Vagina (tissue), 2 donors: ENCODE data around the gene SDK2. TPM values are rescaled to one million over a fixed set of nuclear protein-coding genes. Genes with fewer than 3 reads are reported as not detected.
"Not testable (repeated sequence)": the region's sequence is repeated elsewhere in the genome, so short reads cannot be mapped to it uniquely, and the experiment has no call there.

Experiments used
- DNase-seq, 2 donors: peaks; one replicate each; pipeline ENCODE4 v3.0.0-alpha.2; 2017; ENCODE audit errors: extremely low spot score in 2 of 2
- H3K27ac ChIP-seq: fragments of 200-600 bp; sonication (generic); one replicate; pipeline ENCODE4 v1.5.1; 2019
- H3K27me3 ChIP-seq: fragments of 200-600 bp; sonication (generic); one replicate; pipeline ENCODE4 v1.5.1; 2019
- H3K36me3 ChIP-seq, 2 donors: fragments of 200-600 bp; sonication (generic); one replicate each; pipeline ENCODE4 v1.5.1; 2017 to 2019
- H3K4me1 ChIP-seq: fragments of 200-600 bp; sonication (generic); one replicate; pipeline ENCODE4 v1.5.1; 2019
- H3K4me3 ChIP-seq, 2 donors: fragments of 200-600 bp; sonication (generic); 1 replicate in 1 of 2; 2 replicates in 1 of 2; pipeline ENCODE4 v1.5.1; 2016 to 2019
- H3K9me3 ChIP-seq: fragments of 200-600 bp; sonication (generic); one replicate; pipeline ENCODE4 v1.5.1; 2019
- POLR2A ChIP-seq, 2 donors: fragments of 450-650 bp; IDR thresholded peaks; one replicate each; pipeline ENCODE4 v1.6.1; 2017; ENCODE audit warnings: antibody characterized with exemption in 2 of 2, mild to moderate bottlenecking in 2 of 2, moderate library complexity in 2 of 2
- POLR2AphosphoS5 ChIP-seq, 2 donors: sonication (generic); formaldehyde crosslinking; IDR thresholded peaks; one replicate each; pipeline ENCODE4 v1.9.0; 2017; ENCODE audit warnings: antibody characterized with exemption in 2 of 2, mild to moderate bottlenecking in 2 of 2, low read depth in 1 of 2; ENCODE audit not compliant: insufficient read depth in 1 of 2
- intact Hi-C: fragments of 100-400 bp; cut with DNase I; formaldehyde crosslinking; loops from one replicate; pipeline ENCODE4 v1.15.1; 2023
- total RNA-seq: library from RNA; depleted of rRNA; stranded (reverse); fragments of >200 nt; gene quantifications from one replicate; pipeline ENCODE4 v1.2.3, GENCODE V29; 2016
- TF ChIP-seq, protein P1 (sequence below), 3 experiments: fragments of 450-650 bp in 2 of 3; fragments of 200-600 bp in 1 of 3; sonication (generic) in 1 of 3; IDR thresholded peaks; one replicate each; pipeline ENCODE4 v1.5.1; 2017 to 2019; ENCODE audit warnings: antibody characterized with exemption in 3 of 3, mild to moderate bottlenecking in 2 of 3, moderate library complexity in 2 of 3

Gene SDK2
- total RNA-seq, 1 donor from 2014 or later, result 1.7 TPM

DNA sequence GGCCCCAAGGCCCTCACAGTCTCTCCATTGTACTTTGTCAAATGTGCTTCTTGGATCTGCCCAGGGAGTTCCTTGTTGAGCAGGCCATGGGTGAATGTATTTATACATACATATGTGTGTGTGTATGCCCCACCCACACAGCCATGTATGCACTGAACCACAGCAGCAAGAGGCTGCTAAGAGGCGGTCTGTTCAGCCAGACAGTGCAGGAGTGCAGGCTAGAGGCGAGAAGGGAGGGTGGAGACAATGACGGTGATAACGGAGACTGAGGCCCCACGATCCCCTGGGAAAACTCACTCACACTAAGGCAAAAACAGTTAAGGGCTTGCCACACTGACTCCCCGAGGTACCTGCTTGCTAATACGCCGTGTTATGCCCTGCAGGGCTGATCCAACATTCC lies 181.4 kb downstream of the SDK2 start:
- intact Hi-C loops, result no loop called here
- no peak for TF ChIP-seq POLR2AphosphoS5 (IDR thresholded peaks at IDR 0.05; ENCODE audit: insufficient read depth in 1 of 2, low read depth in 1 of 2)
- TF ChIP-seq, protein P1, sequence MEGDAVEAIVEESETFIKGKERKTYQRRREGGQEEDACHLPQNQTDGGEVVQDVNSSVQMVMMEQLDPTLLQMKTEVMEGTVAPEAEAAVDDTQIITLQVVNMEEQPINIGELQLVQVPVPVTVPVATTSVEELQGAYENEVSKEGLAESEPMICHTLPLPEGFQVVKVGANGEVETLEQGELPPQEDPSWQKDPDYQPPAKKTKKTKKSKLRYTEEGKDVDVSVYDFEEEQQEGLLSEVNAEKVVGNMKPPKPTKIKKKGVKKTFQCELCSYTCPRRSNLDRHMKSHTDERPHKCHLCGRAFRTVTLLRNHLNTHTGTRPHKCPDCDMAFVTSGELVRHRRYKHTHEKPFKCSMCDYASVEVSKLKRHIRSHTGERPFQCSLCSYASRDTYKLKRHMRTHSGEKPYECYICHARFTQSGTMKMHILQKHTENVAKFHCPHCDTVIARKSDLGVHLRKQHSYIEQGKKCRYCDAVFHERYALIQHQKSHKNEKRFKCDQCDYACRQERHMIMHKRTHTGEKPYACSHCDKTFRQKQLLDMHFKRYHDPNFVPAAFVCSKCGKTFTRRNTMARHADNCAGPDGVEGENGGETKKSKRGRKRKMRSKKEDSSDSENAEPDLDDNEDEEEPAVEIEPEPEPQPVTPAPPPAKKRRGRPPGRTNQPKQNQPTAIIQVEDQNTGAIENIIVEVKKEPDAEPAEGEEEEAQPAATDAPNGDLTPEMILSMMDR (IDR thresholded peaks at IDR 0.05), result no peak
- no peak for TF ChIP-seq POLR2A (IDR thresholded peaks at IDR 0.05)
- Histone ChIP-seq H3K9me3 (no peaks in the 10 kb centered on the region), H3K27me3 (no peaks in the 10 kb centered on the region), H3K4me1 (no peaks in the 10 kb centered on the region), H3K36me3 (no peaks in the 10 kb centered on the region), H3K4me3 (no peak overlapping the region), H3K27ac (no peak overlapping the region)
- DNase-seq, result no peak

DNA sequence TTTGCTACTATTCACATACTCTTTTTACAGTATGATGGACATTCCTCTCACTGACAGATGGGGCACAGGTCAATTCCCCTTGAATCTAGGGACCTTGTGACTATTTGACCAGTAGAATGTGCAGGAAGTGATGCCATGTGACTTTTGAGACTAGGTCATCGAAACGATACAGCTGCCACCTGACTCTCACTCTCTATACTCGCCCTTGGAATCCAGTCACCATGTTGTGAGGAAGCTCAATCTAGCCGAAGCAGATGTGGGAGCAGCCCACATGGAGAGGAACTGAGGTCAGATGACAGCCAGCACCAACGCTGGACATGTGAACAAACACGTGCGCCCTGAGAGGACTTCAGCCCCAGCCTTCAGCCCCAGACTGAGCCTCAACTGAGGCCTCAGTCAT lies 184.3 kb downstream of the SDK2 start:
- no peaks in the 10 kb centered on the region for H3K9me3 ChIP-seq
- DNase-seq, result no peak
- TF ChIP-seq POLR2A (IDR thresholded peaks at IDR 0.05) (no peak), POLR2AphosphoS5 (IDR thresholded peaks at IDR 0.05; ENCODE audit: insufficient read depth in 1 of 2, low read depth in 1 of 2) (no peak)
- TF ChIP-seq, protein P1 (IDR thresholded peaks at IDR 0.05), result no peak
- H3K36me3 ChIP-seq, result no peaks in the 10 kb centered on the region
- no peaks in the 10 kb centered on the region for H3K4me1 ChIP-seq
- intact Hi-C loops, result no loop called here
- H3K27me3 ChIP-seq, result no peaks in the 10 kb centered on the region
- no peak overlapping the region for H3K4me3 ChIP-seq
- no peak overlapping the region for H3K27ac ChIP-seq

DNA sequence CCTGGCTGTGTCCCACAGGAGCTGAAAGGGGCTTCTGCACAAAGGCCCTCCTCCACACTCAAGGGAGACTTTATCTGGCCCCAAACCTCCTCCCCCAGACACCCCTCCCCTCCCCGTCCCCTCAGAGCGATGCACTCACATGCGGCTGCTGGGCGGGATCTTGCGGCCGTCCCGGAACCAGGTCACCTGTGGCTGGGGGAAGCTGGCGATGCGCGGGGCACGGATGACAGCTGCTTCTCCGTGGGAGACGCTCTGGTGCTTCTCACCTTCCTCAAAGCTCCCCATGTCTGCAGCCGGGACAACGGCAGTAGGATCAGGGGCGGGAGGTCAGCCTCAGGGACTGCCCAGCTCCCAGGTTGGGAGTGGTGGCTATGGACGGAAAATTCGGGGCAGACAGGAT lies 188.5 kb downstream of the SDK2 start:
- no peaks in the 10 kb centered on the region for H3K36me3 ChIP-seq
- no peak for DNase-seq
- H3K27ac ChIP-seq, result no peak overlapping the region
- intact Hi-C loops, result no loop called here
- H3K4me3 ChIP-seq, result no peak overlapping the region
- H3K9me3 ChIP-seq, result no peaks in the 10 kb centered on the region
- no peaks in the 10 kb centered on the region for H3K27me3 ChIP-seq
- H3K4me1 ChIP-seq, result no peaks in the 10 kb centered on the region
- TF ChIP-seq, protein P1 (IDR thresholded peaks at IDR 0.05), result no peak
- TF ChIP-seq POLR2A (IDR thresholded peaks at IDR 0.05) (no peak), POLR2AphosphoS5 (IDR thresholded peaks at IDR 0.05; ENCODE audit: insufficient read depth in 1 of 2, low read depth in 1 of 2) (no peak)

DNA sequence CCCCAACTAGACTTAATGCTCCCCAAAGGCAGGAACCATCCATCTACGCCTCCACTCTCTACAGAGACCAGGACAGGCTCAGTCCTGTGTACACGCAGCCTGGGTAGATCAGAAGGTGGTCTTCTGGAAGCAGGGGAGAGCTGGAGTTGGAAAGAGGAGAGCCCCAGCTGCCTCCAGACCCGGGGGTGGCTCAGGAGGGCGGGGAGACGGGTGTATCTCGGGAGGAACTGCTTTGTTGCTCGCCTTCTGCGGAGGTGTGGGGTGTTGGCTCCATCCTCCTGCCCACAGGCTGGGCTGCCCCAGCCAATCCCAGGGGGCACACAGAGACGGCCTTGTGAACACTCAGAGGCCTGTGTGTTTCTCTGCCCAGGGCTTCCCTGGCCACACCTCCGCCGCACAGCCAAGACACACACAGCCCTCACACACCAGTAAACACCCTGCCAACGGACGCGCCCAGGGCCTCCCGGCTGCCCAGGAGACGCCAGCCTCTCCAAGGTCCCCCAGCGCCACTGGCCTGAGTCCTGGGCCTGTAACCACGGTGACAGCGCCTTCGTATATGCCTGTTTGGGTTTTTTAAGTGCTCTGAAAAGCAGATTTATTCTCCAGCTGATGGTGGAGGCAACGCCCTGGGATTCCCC lies 189.1 kb downstream of the SDK2 start:
- H3K36me3 ChIP-seq, result no peaks in the 10 kb centered on the region
- H3K4me3 ChIP-seq, result no peak overlapping the region
- H3K9me3 ChIP-seq, result no peaks in the 10 kb centered on the region
- intact Hi-C loops, result no loop called here
- H3K27ac ChIP-seq, result no peak overlapping the region
- TF ChIP-seq, protein P1 (IDR thresholded peaks at IDR 0.05), result no peak
- TF ChIP-seq POLR2AphosphoS5 (IDR thresholded peaks at IDR 0.05; ENCODE audit: insufficient read depth in 1 of 2, low read depth in 1 of 2), result no peak
- no peaks in the 10 kb centered on the region for H3K27me3 ChIP-seq
- H3K4me1 ChIP-seq, result no peaks in the 10 kb centered on the region
- no peak for DNase-seq

DNA sequence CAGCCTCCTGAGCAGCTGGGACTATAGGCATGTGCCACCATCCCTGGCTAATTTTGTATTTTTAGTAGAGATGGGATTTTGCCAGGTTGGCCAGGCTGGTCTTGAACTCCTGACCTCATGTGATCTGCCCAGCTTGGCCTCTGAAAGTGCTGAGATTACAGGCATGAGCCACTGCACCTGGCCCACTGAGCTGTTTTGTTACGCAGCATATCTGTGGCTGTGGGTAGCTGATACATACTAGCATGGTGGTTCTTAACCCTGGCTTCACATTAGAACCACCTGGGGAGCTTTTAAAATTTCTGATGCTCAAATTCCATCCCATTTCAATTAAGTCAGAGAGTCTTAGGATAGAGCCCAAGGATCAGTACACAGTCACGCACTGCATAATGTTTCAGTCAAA lies 190.8 kb downstream of the SDK2 start:
- H3K4me1 ChIP-seq, H3K4me3 ChIP-seq, intact Hi-C loops, H3K9me3 ChIP-seq, H3K36me3 ChIP-seq, DNase-seq, H3K27me3 ChIP-seq, H3K27ac ChIP-seq: not testable (repeated sequence)
